ENCODE measurements around the gene SEMA6B.

The SEMA6B gene

GRCh38 chr19:4494691-4495064 lies 64.8 kb downstream of the SEMA6B start:
- DNase-seq (ENCODE audit: low read depth, low spot score): no peak

- DNase-seq (ENCODE audit: low read depth, low spot score): no peak
Observed at GRCh38 chr19:4493929-4494690, 65.4 kb downstream of the SEMA6B start.

GRCh38 chr19:4493104-4493928 lies 66.2 kb downstream of the SEMA6B start:
- no peak for DNase-seq (ENCODE audit: low read depth, low spot score)

Measured in activated CD4-positive, CD25-positive, alpha-beta regulatory T cell treated with anti-CD3 and anti-CD28 coated beads, Interleukin-2, amount 50 U/mL, for 16 hours (primary cell).